ENCODE data around the gene FRMD4A. TPM values are rescaled to one million over a fixed set of nuclear protein-coding genes. Genes with fewer than 3 reads are reported as not detected.
"Not testable (repeated sequence)": the region's sequence is repeated elsewhere in the genome, so short reads cannot be mapped to it uniquely, and the experiment has no call there.

The FRMD4A gene
- polyA plus RNA-seq, 1 donor (not counting 4 experiments of a cell fraction or from before 2014, with no cell fraction given): 12.9 TPM

DNA sequence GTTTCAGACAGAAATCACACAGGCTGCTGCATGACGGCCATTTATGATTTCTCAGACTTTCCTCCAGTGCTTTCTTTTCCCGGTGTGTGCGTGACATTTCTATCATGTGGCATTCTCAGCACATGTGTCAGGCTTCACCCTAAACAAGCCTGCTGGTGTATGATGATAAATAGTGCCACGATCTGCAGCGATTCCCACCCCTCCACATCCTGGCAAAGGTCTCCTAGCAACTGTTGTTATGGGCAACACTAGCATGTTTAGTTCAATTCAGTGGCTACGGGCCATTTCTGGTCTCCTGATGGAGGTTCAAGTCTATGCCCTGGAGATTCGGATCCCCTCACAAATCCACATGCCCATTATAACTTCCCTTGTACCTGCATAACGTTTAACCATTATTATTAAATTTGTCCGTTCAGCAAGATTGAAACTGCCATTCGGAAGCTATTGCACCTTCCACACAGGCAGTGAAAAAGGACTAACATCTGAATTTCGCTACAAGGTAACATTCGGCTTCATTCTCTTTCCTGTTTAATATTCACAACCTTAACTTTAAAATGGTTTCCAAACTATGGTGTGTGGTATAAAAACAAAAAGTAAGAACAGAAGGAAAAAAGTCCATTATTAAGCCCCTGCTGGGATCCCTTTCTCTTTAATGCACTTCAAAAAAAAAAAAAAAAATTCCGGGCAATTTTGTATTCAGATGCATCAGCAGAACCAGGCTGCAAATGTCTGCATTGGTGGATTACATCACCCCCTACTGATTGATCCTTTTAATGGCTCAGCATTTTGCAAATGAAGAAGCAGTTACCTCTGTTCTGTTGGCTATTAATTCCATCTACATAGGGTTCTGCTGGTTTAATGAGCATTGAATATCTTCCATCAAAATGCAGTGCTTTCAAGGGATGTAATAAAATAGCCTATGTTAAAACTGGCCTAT lies 90.2 kb downstream of the FRMD4A start:
- no peak for TF ChIP-seq EZH2 (IDR thresholded peaks at IDR 0.05; ENCODE audit: low read length)
- TF ChIP-seq, protein P1, sequence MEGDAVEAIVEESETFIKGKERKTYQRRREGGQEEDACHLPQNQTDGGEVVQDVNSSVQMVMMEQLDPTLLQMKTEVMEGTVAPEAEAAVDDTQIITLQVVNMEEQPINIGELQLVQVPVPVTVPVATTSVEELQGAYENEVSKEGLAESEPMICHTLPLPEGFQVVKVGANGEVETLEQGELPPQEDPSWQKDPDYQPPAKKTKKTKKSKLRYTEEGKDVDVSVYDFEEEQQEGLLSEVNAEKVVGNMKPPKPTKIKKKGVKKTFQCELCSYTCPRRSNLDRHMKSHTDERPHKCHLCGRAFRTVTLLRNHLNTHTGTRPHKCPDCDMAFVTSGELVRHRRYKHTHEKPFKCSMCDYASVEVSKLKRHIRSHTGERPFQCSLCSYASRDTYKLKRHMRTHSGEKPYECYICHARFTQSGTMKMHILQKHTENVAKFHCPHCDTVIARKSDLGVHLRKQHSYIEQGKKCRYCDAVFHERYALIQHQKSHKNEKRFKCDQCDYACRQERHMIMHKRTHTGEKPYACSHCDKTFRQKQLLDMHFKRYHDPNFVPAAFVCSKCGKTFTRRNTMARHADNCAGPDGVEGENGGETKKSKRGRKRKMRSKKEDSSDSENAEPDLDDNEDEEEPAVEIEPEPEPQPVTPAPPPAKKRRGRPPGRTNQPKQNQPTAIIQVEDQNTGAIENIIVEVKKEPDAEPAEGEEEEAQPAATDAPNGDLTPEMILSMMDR (optimal IDR thresholded peaks at IDR 0.05 in 1 of 3, IDR thresholded peaks at IDR 0.05 in 1 of 3, conservative IDR thresholded peaks at IDR 0.05 in 1 of 3; ENCODE audit: extremely low read depth in 1 of 3, insufficient read depth in 2 of 3, low read length in 3 of 3): no peak
- no peak overlapping the region for H2AFZ ChIP-seq (ENCODE audit: control insufficient read depth, low read length)
- H3K79me2 ChIP-seq (ENCODE audit: control insufficient read depth, insufficient read depth, low read length): no peaks in the 10 kb centered on the region
- FAIRE-seq: no peak
- H3K27me3 ChIP-seq (ENCODE audit: control insufficient read depth, extremely low read depth, insufficient read depth, low read length): peaks cover 3% of the 10 kb centered on the region
- dilution Hi-C loops (cut with MboI; ENCODE audit: extremely low pct_ligation_motif_present, low sequenced_read_pairs): no loop called here
- H3K9me3 ChIP-seq (ENCODE audit: control insufficient read depth, low read depth, low read length): no peaks in the 10 kb centered on the region
- peaks cover 10% of the 10 kb centered on the region for H3K4me1 ChIP-seq (ENCODE audit: control insufficient read depth, extremely low read depth, insufficient read depth, low read length)
- no peak for DNase-seq (ENCODE audit: low read depth, low spot score)
- H4K20me1 ChIP-seq (ENCODE audit: control insufficient read depth, extremely low read depth, insufficient read depth, low read length): no peaks in the 10 kb centered on the region
- no peaks in the 10 kb centered on the region for H3K36me3 ChIP-seq (ENCODE audit: control insufficient read depth in 2 of 2, extremely low read depth in 1 of 2, insufficient read depth in 2 of 2, low read length in 2 of 2)
- no peak overlapping the region for H3K27ac ChIP-seq (ENCODE audit: control insufficient read depth, insufficient read depth, low read length)
- H3K9ac ChIP-seq (ENCODE audit: control insufficient read depth, extremely low read depth, insufficient read depth, low read length): no peak overlapping the region
- H3K4me2 ChIP-seq (ENCODE audit: control insufficient read depth, extremely low read depth, insufficient read depth, low read depth, low read length): no peak overlapping the region
- no peaks in the 10 kb centered on the region for H3K9me1 ChIP-seq (ENCODE audit: control insufficient read depth, extremely low read depth, insufficient read depth, low read length)
- H3K4me3 ChIP-seq (ENCODE audit: control insufficient read depth in 2 of 3, extremely low read depth in 1 of 3, insufficient read depth in 2 of 3, low read depth in 1 of 3, low read length in 3 of 3): no peak overlapping the region

DNA sequence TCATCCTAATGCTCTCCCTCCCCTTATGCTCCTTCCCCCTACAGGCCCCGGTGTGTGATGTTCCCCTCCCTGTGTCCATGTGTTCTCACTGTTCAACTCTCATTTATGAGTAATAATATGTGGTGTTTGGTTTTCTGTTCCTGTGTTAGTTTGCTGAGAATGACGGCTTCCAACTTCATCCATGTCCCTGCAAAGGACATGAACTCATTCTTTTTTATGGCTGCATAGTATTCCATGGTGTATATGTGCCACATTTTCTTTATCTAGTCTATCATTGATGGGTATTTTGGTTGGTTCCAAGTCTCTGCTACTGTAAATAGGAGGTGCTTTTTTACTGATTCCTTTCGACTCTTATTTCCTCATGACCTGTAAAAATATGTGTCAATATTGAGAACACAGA lies 92.1 kb downstream of the FRMD4A start:
- H3K9me1 ChIP-seq (ENCODE audit: control insufficient read depth, extremely low read depth, insufficient read depth, low read length); H3K27ac ChIP-seq (ENCODE audit: control insufficient read depth, insufficient read depth, low read length); H3K9me3 ChIP-seq (ENCODE audit: control insufficient read depth, low read depth, low read length); dilution Hi-C loops (cut with MboI; ENCODE audit: extremely low pct_ligation_motif_present, low sequenced_read_pairs); H3K9ac ChIP-seq (ENCODE audit: control insufficient read depth, extremely low read depth, insufficient read depth, low read length); H3K36me3 ChIP-seq (ENCODE audit: control insufficient read depth in 2 of 2, extremely low read depth in 1 of 2, insufficient read depth in 2 of 2, low read length in 2 of 2); H3K27me3 ChIP-seq (ENCODE audit: control insufficient read depth, extremely low read depth, insufficient read depth, low read length); DNase-seq (ENCODE audit: low read depth, low spot score); H2AFZ ChIP-seq (ENCODE audit: control insufficient read depth, low read length); FAIRE-seq; H3K79me2 ChIP-seq (ENCODE audit: control insufficient read depth, insufficient read depth, low read length); H3K4me3 ChIP-seq (ENCODE audit: control insufficient read depth in 2 of 3, extremely low read depth in 1 of 3, insufficient read depth in 2 of 3, low read depth in 1 of 3, low read length in 3 of 3); H4K20me1 ChIP-seq (ENCODE audit: control insufficient read depth, extremely low read depth, insufficient read depth, low read length); H3K4me2 ChIP-seq (ENCODE audit: control insufficient read depth, extremely low read depth, insufficient read depth, low read depth, low read length); H3K4me1 ChIP-seq (ENCODE audit: control insufficient read depth, extremely low read depth, insufficient read depth, low read length): not testable (repeated sequence)
